ENCODE measurements around the gene TCAIM.
"Not testable (repeated sequence)": the region's sequence is repeated elsewhere in the genome, so short reads cannot be mapped to it uniquely, and the experiment has no call there.

TCAIM gene

DNA sequence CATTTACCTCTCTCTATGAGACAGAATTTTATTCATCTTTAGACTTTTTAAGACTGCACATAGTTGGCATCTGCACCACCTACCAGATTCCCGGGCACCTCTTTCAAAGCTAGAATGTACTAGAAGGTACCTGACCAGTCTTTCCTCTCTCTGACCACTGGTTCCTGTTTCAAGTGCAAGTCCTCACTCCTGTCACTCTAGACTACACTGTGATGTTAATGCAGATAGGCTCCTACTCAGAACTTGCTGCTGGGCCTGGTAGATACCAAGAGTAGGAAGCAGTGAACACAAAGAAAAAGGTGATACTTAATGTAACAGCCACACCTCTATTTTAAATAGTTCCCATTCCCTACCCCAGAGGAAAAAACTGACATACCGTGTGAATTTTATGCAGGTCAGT is 8.1 kb upstream of the TCAIM start:
- DNase-seq: no peak
- peaks cover 2% of the 10 kb centered on the region for H3K27me3 Mint-ChIP-seq
- no peaks in the 10 kb centered on the region for H3K4me1 Mint-ChIP-seq
- H3K36me3 Mint-ChIP-seq (ENCODE audit: low read depth): no peaks in the 10 kb centered on the region
- no peak overlapping the region for H3K27ac Mint-ChIP-seq
- ATAC-seq: no peak
- H3K4me3 Mint-ChIP-seq: no peak overlapping the region
- H3K9me3 Mint-ChIP-seq: no peaks in the 10 kb centered on the region

DNA sequence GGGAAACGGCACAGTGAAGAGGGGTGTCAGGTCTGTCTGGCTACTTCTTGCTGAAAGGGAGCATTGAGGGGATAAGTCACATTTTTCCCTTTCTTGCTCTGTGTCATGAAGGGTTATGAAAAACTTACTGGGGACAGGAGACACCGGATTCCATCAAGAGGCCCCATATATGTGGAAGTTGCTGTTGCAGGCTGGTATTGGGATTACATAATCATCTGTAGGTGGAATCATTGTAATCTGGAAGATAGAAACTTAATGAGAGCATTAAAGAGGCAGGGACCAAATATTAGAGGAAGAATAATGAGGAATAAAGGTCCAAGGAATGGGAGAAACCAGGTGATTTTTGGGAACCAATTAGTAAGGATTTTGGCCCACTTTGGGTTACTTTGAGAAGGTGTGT is 4.2 kb upstream of the TCAIM start:
- no peaks in the 10 kb centered on the region for H3K36me3 Mint-ChIP-seq (ENCODE audit: low read depth)
- peaks cover 2% of the 10 kb centered on the region for H3K27me3 Mint-ChIP-seq
- H3K4me1 Mint-ChIP-seq: peaks cover 13% of the 10 kb centered on the region
- H3K9me3 Mint-ChIP-seq: no peaks in the 10 kb centered on the region
- no peak overlapping the region for H3K27ac Mint-ChIP-seq
- no peak overlapping the region for H3K4me3 Mint-ChIP-seq
- DNase-seq: no peak
- ATAC-seq: no peak

DNA sequence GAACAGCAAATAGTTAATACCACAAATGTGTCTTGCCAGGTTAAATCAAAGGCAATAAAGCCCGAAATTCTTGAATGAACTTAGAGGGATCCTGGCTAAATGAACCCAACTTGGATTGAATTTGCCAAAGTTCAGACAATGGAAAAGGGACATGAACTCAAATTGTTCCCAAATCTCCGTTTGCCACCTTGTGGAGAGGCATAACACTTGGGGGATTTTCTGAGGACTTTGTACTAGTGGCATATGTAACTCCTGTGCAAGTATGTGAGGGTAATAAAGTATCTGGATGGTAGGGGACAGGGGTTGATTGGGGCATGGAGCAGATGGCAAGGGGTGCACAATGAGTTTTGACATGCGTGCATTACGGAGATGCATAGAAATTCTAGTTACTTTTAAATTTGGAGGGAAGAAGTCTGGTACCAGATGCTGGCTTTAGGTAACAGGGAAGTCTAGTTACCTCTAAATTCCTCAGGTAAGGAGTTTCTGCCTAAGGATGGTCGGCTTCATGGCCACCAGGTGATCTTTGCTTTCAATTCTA is 1.2 kb upstream of the TCAIM start:
- peak overlapping the region; percentile 96 for H3K27ac Mint-ChIP-seq
- H3K9me3 Mint-ChIP-seq: no peaks in the 10 kb centered on the region
- peaks cover 24% of the 10 kb centered on the region for H3K4me1 Mint-ChIP-seq
- no peaks in the 10 kb centered on the region for H3K27me3 Mint-ChIP-seq
- no peak for DNase-seq
- H3K36me3 Mint-ChIP-seq (ENCODE audit: low read depth): peaks cover 1% of the 10 kb centered on the region
- H3K4me3 Mint-ChIP-seq: peak overlapping the region; percentile 99
- no peak for ATAC-seq

DNA sequence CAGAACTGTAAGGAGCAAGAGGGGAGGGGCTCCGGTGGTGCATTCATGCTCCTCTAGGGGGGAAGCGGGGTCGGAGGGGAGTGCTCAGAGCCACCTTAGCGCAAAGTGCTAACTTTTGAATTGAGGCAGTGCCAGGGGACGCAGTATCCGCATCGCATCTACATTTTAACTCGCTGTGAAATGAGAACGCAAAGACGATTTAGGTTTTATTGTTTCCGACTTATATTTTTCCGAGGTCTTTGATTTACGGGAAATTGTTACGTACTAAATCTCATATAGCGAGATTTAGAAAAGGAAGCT is 212 bp downstream of the TCAIM start:
- no peaks in the 10 kb centered on the region for H3K9me3 Mint-ChIP-seq
- no peaks in the 10 kb centered on the region for H3K27me3 Mint-ChIP-seq
- H3K4me3 Mint-ChIP-seq: peak overlapping the region; percentile 99
- DNase-seq: no peak
- H3K4me1 Mint-ChIP-seq: peaks cover 24% of the 10 kb centered on the region
- H3K36me3 Mint-ChIP-seq (ENCODE audit: low read depth): peaks cover 3% of the 10 kb centered on the region
- no peak for ATAC-seq
- peak overlapping the region; percentile 96 for H3K27ac Mint-ChIP-seq

DNA sequence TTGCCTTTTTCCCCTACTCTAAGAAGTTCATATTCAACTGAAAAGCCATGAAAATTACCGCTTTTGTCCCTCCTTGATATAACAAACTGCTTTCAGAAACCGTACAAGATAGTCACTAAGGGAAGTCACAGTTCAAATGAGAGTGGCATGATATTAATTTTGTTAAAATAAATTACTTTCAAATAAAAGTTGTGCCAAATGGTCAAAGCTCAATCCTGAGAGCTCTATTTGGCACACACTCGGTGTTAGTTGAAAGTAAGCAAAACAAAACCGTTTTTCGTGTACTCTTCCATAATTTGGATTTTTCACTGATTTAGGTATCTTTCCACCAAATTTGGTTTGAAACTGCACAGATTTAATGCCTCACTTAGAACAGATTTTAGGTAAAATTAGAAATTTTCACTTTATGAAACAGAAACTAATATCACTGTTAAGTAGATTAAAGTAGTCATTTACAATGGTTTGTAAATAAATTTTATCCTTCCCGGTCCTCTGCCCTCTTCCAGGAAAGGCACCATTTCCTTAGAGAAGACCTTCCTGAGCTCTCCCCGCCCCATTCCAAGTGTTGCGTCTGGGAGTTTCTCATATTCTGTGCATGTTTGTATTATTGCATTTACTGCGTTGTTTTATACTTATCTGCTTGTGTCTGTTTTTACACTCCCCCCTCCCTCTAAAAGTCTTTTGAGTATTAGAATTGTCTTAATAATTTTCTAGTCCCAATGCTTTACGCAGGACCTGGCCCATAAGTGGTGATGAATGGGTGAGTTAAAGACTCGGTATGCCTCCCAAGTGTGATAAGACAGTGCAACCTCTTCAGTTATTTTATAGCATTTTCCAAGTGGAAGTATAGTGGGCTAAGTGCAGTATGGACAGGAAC is 853 bp downstream of the TCAIM start:
- H3K27me3 Mint-ChIP-seq: no peaks in the 10 kb centered on the region
- DNase-seq (no peak), ATAC-seq (no peak)
- H3K36me3 Mint-ChIP-seq (ENCODE audit: low read depth): peaks cover 3% of the 10 kb centered on the region
- peak overlapping the region; percentile 96 for H3K27ac Mint-ChIP-seq
- H3K4me3 Mint-ChIP-seq: peak overlapping the region; percentile 99
- peaks cover 24% of the 10 kb centered on the region for H3K4me1 Mint-ChIP-seq
- H3K9me3 Mint-ChIP-seq: no peaks in the 10 kb centered on the region

DNA sequence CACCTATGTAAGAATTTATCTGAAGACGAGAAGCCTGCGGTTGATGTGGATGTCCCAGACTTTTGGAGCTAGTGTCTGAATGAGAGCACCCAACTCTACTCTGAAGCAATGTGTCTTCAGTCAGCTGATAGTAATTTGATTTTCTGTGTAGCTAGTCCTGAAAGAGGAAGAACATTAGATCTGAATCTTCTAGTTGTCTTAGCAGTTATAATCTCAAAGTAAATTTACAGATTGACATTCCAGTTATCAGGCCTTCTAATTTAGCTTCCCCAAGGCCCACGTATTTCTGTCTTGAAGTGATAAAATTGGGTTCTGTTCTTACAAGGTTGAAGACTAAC is 1.5 kb downstream of the TCAIM start:
- no peaks in the 10 kb centered on the region for H3K27me3 Mint-ChIP-seq
- no peak for ATAC-seq
- DNase-seq: no peak
- peaks cover 3% of the 10 kb centered on the region for H3K36me3 Mint-ChIP-seq (ENCODE audit: low read depth)
- no peaks in the 10 kb centered on the region for H3K9me3 Mint-ChIP-seq
- peaks cover 24% of the 10 kb centered on the region for H3K4me1 Mint-ChIP-seq
- H3K27ac Mint-ChIP-seq: peak overlapping the region; percentile 17
- H3K4me3 Mint-ChIP-seq: peak overlapping the region; percentile 99

DNA sequence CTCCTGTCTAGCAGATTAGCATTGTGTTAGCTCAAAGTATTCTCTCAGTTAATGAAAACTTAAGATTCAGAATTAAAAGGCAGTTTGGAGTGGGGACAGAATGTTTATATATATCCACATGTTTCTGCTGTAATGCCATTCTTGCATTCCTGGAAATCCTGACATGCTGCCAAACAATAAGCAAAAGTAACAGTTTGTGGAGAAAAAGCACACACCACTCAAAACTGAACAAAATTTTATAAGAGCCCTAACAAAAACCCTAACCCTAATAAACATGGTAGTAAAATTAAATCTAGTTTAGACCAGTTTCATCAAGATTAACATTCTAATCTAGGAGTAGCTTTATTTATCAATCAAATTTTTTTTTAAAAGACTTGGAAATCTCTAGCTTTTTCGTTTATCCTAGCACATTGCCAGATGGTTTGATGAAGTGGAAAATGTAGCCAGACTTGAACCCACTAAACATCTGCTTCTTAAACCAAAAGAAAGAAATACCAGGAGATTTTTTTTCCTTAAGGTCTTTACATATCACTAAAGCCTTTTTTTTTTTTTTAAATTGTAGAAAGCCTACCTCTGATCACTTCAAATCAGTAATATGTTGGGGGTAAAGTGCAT is 3.7 kb downstream of the TCAIM start:
- Mint-ChIP-seq H3K27me3 (no peaks in the 10 kb centered on the region), H3K27ac (no peak overlapping the region), H3K4me1 (peaks cover 23% of the 10 kb centered on the region), H3K9me3 (no peaks in the 10 kb centered on the region), H3K4me3 (no peak overlapping the region), H3K36me3 (ENCODE audit: low read depth) (peaks cover 3% of the 10 kb centered on the region)
- no peak for ATAC-seq
- no peak for DNase-seq

DNA sequence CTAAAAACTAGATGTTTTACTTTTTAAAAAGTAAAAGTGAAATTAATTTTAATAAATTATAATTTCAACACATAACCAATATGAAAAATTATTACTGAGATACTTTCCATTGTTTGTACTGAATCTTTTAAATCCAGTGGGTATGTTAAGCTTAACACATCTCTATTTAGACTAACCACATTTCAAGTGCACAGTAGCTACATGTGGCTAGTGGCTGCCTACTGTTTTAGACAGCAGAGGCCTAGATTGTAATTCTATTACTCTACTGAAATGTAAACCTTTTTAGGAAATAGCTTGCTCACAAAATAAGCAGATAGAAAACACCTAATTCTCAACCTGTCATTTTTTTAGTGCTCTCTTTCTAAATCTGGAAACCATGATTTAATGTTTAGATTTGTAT is 4.9 kb downstream of the TCAIM start:
- H3K4me1 Mint-ChIP-seq: peaks cover 17% of the 10 kb centered on the region
- H3K27ac Mint-ChIP-seq: no peak overlapping the region
- no peak overlapping the region for H3K4me3 Mint-ChIP-seq
- DNase-seq (no peak), ATAC-seq (no peak)
- H3K9me3 Mint-ChIP-seq: no peaks in the 10 kb centered on the region
- H3K36me3 Mint-ChIP-seq (ENCODE audit: low read depth): peaks cover 3% of the 10 kb centered on the region
- no peaks in the 10 kb centered on the region for H3K27me3 Mint-ChIP-seq

DNA sequence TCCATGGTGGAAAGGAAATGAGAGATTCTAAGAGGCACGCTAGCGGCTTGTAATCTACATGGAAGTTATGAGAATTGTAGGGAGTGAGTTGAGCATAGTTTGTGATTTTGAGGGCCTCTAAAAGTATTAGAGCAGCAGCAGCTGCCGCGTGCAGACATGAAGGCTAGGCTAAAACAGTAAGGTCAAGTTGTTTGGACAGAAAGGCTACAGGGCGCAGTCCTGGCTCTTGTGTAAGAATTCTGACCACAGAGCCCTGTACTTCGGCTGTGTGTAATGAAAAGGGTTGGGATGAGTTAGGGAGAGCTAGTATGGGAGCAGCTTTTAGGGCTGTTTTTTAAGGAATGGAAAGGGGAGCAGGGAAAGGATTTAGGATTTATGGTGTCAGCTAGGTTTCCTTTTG is 8.0 kb downstream of the TCAIM start:
- not testable (repeated sequence) for DNase-seq; ATAC-seq; H3K36me3 Mint-ChIP-seq (ENCODE audit: low read depth); H3K4me1 Mint-ChIP-seq; H3K27ac Mint-ChIP-seq; H3K27me3 Mint-ChIP-seq; H3K9me3 Mint-ChIP-seq; H3K4me3 Mint-ChIP-seq

DNA sequence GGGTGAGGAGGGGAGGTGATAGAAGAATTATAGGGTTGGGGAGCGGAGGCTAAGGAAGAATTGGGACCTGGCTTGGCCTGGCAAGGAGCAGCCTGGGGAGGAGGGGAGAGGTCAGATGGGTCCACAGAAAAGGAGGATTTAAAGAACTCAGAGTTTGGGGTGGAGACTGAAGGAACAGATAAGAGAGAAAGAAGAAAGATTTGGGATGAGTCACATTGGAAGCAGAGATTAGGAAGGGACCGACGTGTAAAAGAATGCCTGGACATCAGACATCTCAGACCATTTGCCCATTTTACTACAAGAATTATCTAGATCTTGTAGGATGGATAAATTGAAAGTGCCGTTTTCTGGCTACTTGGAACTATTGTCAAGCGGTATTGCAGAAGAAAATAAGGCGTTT is 10.4 kb downstream of the TCAIM start:
- no peaks in the 10 kb centered on the region for H3K27me3 Mint-ChIP-seq
- no peak overlapping the region for H3K27ac Mint-ChIP-seq

DNA sequence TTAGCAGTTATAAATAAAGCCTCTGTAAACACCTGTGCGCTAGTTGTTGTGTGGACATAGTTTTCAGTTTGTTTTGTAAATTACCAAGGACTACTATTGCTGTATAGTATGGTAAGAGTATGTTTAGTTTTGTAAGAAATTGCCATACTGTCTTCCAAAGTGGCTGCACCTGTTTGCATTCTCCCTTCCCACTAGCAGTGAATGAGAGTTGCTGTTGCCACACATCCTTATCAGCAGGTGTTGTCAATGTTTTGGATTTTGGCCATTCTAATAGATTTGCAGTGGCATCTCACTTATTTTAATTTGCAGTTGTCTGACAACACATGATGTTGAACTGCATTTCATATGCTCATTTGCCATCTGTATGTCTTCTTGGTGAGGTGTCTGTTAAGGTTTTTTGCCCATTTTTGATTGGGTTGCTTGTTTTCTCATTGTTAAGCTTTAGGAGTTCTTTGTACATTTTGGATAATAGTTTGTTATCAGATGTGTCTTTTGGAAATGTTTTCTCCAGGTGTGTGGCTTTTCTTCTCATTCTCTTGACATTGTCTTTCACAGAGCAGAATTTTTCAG is 14.9 kb downstream of the TCAIM start:
- Mint-ChIP-seq H3K4me3 (no peak overlapping the region), H3K27me3 (no peaks in the 10 kb centered on the region), H3K36me3 (ENCODE audit: low read depth) (peaks cover 22% of the 10 kb centered on the region), H3K4me1 (peaks cover 2% of the 10 kb centered on the region), H3K9me3 (no peaks in the 10 kb centered on the region), H3K27ac (no peak overlapping the region)
- DNase-seq (no peak), ATAC-seq (no peak)

More for the DNA sequence above, 10.4 kb downstream of the TCAIM start:
- H3K36me3 Mint-ChIP-seq (ENCODE audit: low read depth): peaks cover 11% of the 10 kb centered on the region
- no peak for DNase-seq
- no peaks in the 10 kb centered on the region for H3K9me3 Mint-ChIP-seq
- peaks cover 2% of the 10 kb centered on the region for H3K4me1 Mint-ChIP-seq
- no peak for ATAC-seq
- H3K4me3 Mint-ChIP-seq: no peak overlapping the region

DNA sequence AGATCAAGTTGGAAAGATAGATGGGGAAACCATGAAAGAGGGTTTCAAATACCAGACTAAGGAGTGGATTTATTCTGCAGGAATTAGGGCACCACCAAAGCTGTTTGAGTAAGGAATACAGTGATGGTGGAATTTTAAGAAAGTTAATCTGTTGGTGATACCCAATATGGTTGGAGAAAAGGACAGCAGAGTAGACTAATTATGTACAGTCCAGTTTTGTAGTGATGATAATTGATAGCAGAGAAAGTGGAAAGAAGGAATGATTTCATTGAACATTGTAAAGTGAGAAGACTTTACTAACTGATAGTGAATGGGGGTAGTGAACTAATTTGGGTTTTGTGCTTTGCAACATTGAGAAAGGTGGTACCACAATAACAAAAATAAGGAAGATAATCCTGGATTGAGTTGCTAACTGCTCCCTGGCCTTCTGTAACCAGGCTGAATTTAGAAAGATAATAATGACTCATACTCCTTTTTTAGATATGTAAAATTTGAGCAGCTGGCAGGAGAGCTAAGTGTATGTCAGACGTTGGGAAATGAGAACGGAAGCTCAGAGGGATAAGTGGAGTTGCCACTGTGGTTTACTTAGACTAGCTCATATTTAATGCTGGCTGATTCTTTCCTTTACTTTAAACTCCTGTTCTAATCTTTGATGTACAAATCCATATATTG is 16.9 kb downstream of the TCAIM start:
- Mint-ChIP-seq H3K27me3 (no peaks in the 10 kb centered on the region), H3K27ac (no peak overlapping the region), H3K9me3 (no peaks in the 10 kb centered on the region), H3K4me1 (no peaks in the 10 kb centered on the region), H3K36me3 (ENCODE audit: low read depth) (peaks cover 22% of the 10 kb centered on the region), H3K4me3 (no peak overlapping the region)
- DNase-seq (no peak), ATAC-seq (no peak)

DNA sequence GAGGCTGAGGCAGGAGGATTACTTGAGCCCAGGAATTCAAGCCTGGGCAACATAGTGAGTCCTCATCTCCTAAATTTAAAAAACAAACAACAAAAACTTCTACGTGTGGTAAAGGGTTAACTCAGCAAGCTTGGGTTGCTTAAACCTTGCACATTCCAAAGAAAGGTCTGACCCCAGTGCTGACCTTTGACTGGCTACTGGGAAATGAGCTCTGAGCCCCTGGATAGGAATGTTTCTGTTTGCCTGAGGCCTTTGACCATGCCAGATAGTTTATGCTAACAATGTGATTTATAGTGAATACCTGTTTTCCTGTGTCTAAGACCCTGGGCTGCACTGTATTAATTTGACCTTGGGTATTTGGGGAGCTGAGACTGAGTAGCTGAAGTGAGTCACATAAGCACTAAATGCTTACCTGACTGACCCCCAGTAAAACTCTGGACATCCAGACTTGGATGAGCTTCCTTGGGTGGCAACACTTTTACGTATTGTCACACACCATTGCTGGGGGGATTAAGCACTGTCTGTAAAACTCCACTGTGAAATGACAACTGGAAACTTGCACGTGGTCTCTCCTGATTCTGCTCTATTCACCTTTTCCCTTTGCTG is 20.7 kb downstream of the TCAIM start:
- DNase-seq (no peak), ATAC-seq (no peak)
- H3K36me3 Mint-ChIP-seq (ENCODE audit: low read depth): peaks cover 11% of the 10 kb centered on the region
- no peaks in the 10 kb centered on the region for H3K9me3 Mint-ChIP-seq
- H3K27me3 Mint-ChIP-seq: no peaks in the 10 kb centered on the region
- no peak overlapping the region for H3K27ac Mint-ChIP-seq
- H3K4me3 Mint-ChIP-seq: no peak overlapping the region
- no peaks in the 10 kb centered on the region for H3K4me1 Mint-ChIP-seq

DNA sequence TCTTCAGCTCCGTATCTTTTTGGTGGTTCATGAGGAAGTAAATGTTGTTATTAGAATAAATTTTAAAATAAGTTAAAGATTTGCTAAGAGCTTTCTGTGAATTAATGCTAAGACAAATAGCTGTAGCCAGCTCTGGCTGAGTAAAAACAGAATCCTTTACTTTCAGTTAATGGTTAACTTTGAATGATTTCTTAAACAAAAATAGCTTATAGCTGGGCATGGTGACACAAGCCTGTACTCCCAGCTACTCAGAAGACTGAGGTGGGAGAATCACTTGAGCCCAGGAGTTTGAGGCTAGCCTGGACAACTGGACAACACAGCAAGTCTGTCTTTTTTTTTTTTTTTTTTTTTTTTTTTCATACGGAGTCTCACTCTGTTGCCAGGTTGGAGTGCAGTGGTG is 25.0 kb downstream of the TCAIM start:
- H3K36me3 Mint-ChIP-seq (ENCODE audit: low read depth): peaks cover 6% of the 10 kb centered on the region
- DNase-seq (no peak), ATAC-seq (no peak)
- no peak overlapping the region for H3K4me3 Mint-ChIP-seq
- no peaks in the 10 kb centered on the region for H3K4me1 Mint-ChIP-seq
- no peak overlapping the region for H3K27ac Mint-ChIP-seq
- H3K27me3 Mint-ChIP-seq: no peaks in the 10 kb centered on the region
- no peaks in the 10 kb centered on the region for H3K9me3 Mint-ChIP-seq

All from activated naive CD8-positive, alpha-beta T cell treated with anti-CD3 and anti-CD28 coated beads, Interleukin-2, amount 50 U/mL, for 24 hours (primary cell).